Measurements from ENCODE around the gene TSPAN16. TPM values are rescaled to one million over a fixed set of nuclear protein-coding genes. Genes with fewer than 3 reads are reported as not detected.

The TSPAN16 gene
- total RNA-seq, result not detected in 2 replicates

- intact Hi-C loops (cut with micrococcal nuclease), result loop anchor here (10.0 kb wide), 1 partner anchor 149 kb away; no protein-coding TSS in a partner anchor
These were observed at the start of gene TSPAN16 for GRCh38 chr19:11295665-11296245. Gene TSPAN16 (plus strand): TSS chr19:11296160. CDS start chr19:11296298, 138 bp downstream.

- intact Hi-C loops (cut with micrococcal nuclease), result no loop called here
These were observed 49.0 kb upstream of the TSPAN16 start for GRCh38 chr19:11246941-11247340.

GRCh38 chr19:11247391-11247790 lies 48.6 kb upstream of the TSPAN16 start:
- intact Hi-C loops (cut with micrococcal nuclease), result no loop called here

GRCh38 chr19:11247934-11248333 lies 48.0 kb upstream of the TSPAN16 start:
- intact Hi-C loops (cut with micrococcal nuclease), result no loop called here

GRCh38 chr19:11248852-11249251 lies 47.1 kb upstream of the TSPAN16 start:
- intact Hi-C loops (cut with micrococcal nuclease), result no loop called here

GRCh38 chr19:11251217-11251616 lies 44.7 kb upstream of the TSPAN16 start:
- intact Hi-C loops (cut with micrococcal nuclease), result no loop called here

GRCh38 chr19:11251650-11252314 lies 44.2 kb upstream of the TSPAN16 start:
- intact Hi-C loops (cut with micrococcal nuclease), result no loop called here

GRCh38 chr19:11252665-11253355 lies 43.1 kb upstream of the TSPAN16 start:
- intact Hi-C loops (cut with micrococcal nuclease), result no loop called here

GRCh38 chr19:11254666-11255065 lies 41.3 kb upstream of the TSPAN16 start:
- intact Hi-C loops (cut with micrococcal nuclease), result no loop called here

- intact Hi-C loops (cut with micrococcal nuclease), result no loop called here
These were observed 39.8 kb upstream of the TSPAN16 start for GRCh38 chr19:11256189-11256588.

- intact Hi-C loops (cut with micrococcal nuclease), result no loop called here
These were observed 38.0 kb upstream of the TSPAN16 start for GRCh38 chr19:11257846-11258380.

GRCh38 chr19:11260996-11261395 lies 35.0 kb upstream of the TSPAN16 start:
- intact Hi-C loops (cut with micrococcal nuclease), result no loop called here

GRCh38 chr19:11261431-11261970 lies 34.5 kb upstream of the TSPAN16 start:
- intact Hi-C loops (cut with micrococcal nuclease), result no loop called here

GRCh38 chr19:11261971-11262839 lies 33.8 kb upstream of the TSPAN16 start, which contains the start of gene DOCK6:
Gene DOCK6 (minus strand): TSS chr19:11262524. CDS start chr19:11262440, 84 bp downstream.
- intact Hi-C loops (cut with micrococcal nuclease), result no loop called here

GRCh38 chr19:11263726-11264125 lies 32.2 kb upstream of the TSPAN16 start:
- intact Hi-C loops (cut with micrococcal nuclease), result no loop called here

- intact Hi-C loops (cut with micrococcal nuclease), result no loop called here
These were observed 31.3 kb upstream of the TSPAN16 start for GRCh38 chr19:11264452-11265176.

GRCh38 chr19:11265177-11265784 lies 30.7 kb upstream of the TSPAN16 start:
- intact Hi-C loops (cut with micrococcal nuclease), result no loop called here

- intact Hi-C loops (cut with micrococcal nuclease), result no loop called here
These were observed 30.1 kb upstream of the TSPAN16 start for GRCh38 chr19:11265785-11266236.

GRCh38 chr19:11267316-11268085 lies 28.5 kb upstream of the TSPAN16 start:
- intact Hi-C loops (cut with micrococcal nuclease), result no loop called here
